GM18909 (cell line): ENCODE data around the gene ZNF213.

Source experiments
- ATAC-seq: cut with Tn5 transposase; IDR thresholded peaks from one replicate; pipeline ENCODE4 v1.9.1; 2021; ENCODE audit warnings: mild to moderate bottlenecking; ENCODE audit not compliant: unreplicated experiment, poor library complexity

ZNF213 gene

GRCh38 chr16:3099732-3100499 is 34.9 kb upstream of the ZNF213 start:
- ATAC-seq: no peak

GRCh38 chr16:3101018-3101840 is 33.6 kb upstream of the ZNF213 start:
- ATAC-seq: no peak

- ATAC-seq: no peak
Measured at GRCh38 chr16:3101841-3102470, 32.9 kb upstream of the ZNF213 start.

GRCh38 chr16:3106205-3106928 is 28.5 kb upstream of the ZNF213 start:
- peak; percentile 83 for ATAC-seq

GRCh38 chr16:3112058-3112880 is 22.6 kb upstream of the ZNF213 start, which contains the start of gene ZNF205:
Gene ZNF205, plus strand, starts transcription at chr16:3112586. Its CDS starts 845 bp downstream, at chr16:3113431.
- no peak for ATAC-seq

GRCh38 chr16:3112881-3113574 is 21.8 kb upstream of the ZNF213 start:
- ATAC-seq: no peak

GRCh38 chr16:3113765-3114479 is 20.9 kb upstream of the ZNF213 start:
- ATAC-seq: no peak

GRCh38 chr16:3115003-3115402 is 19.8 kb upstream of the ZNF213 start:
- ATAC-seq: no peak

GRCh38 chr16:3115561-3115960 is 19.3 kb upstream of the ZNF213 start:
- ATAC-seq: no peak

GRCh38 chr16:3118204-3118790 is 16.5 kb upstream of the ZNF213 start:
- no peak for ATAC-seq

GRCh38 chr16:3118846-3119245 is 16.0 kb upstream of the ZNF213 start:
- ATAC-seq: no peak

GRCh38 chr16:3119286-3119685 is 15.5 kb upstream of the ZNF213 start:
- ATAC-seq: no peak

- ATAC-seq: no peak
Measured at GRCh38 chr16:3119701-3120408, 15.0 kb upstream of the ZNF213 start.

- no peak for ATAC-seq
Measured at GRCh38 chr16:3120435-3120834, 14.4 kb upstream of the ZNF213 start.

GRCh38 chr16:3121851-3122467 is 12.9 kb upstream of the ZNF213 start:
- ATAC-seq: no peak

GRCh38 chr16:3122926-3123570 is 11.8 kb upstream of the ZNF213 start:
- no peak for ATAC-seq
